Measurements from ENCODE around the gene MRPS30.
"Not testable (repeated sequence)": the region's sequence is repeated elsewhere in the genome, so short reads cannot be mapped to it uniquely, and the experiment has no call there.

MRPS30 gene

DNA sequence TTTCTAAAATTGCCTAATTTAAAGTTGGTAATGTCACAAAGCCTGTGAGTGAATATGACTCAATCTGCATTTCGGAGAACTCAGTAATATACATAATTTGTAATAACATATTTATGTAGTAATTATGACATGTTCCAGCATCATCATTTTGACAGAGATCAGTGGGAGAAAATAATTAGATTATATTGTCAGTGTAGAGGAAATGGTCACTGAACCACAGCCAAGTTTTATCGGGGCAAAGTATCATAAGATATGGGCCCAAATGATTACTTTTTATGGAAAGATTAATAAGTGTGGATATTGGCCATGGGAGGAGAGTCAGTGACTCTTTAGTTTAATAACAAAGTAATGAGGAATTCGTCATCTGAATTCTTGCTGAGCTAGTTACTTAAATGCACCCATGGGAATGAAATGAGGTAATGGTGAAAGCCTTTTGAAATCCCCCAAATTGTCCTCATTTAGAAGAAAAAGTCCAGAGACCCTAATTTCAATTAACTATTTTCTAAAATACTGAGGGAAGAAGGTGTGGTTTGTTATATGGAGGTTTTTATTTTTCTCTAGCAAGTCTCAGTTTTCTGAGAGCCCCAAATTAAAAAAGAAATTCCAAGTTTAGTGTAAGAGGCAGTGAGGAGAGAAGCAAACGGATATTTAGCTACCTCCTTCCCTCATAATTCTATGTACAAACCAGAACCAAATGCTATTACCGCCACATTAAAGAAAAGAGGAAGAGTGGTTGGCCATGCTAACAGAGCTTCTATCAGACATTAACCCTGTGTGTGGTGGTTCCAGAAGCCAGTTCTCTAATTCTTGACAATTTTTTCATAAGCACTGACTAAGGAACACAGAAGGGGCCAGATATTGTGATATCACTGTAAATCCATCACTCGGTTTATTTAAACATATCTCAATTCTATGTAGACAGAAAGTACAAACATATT lies 37.7 kb upstream of the MRPS30 start:
- H3K4me2 ChIP-seq (ENCODE audit: low read depth, low read length, poor library complexity, severe bottlenecking), result no peak overlapping the region
- H3K9me3 ChIP-seq (ENCODE audit: insufficient read depth, low read length), result no peaks in the 10 kb centered on the region
- no peak overlapping the region for H2AFZ ChIP-seq (ENCODE audit: low read depth, low read length, severe bottlenecking)
- no peaks in the 10 kb centered on the region for H3K79me2 ChIP-seq (ENCODE audit: insufficient read depth, low read length)
- no peak overlapping the region for H3K9ac ChIP-seq (ENCODE audit: low read length)
- TF ChIP-seq EZH2phosphoT487 (conservative IDR thresholded peaks at IDR 0.05; ENCODE audit: low read length), result no peak
- TF ChIP-seq, protein P1, sequence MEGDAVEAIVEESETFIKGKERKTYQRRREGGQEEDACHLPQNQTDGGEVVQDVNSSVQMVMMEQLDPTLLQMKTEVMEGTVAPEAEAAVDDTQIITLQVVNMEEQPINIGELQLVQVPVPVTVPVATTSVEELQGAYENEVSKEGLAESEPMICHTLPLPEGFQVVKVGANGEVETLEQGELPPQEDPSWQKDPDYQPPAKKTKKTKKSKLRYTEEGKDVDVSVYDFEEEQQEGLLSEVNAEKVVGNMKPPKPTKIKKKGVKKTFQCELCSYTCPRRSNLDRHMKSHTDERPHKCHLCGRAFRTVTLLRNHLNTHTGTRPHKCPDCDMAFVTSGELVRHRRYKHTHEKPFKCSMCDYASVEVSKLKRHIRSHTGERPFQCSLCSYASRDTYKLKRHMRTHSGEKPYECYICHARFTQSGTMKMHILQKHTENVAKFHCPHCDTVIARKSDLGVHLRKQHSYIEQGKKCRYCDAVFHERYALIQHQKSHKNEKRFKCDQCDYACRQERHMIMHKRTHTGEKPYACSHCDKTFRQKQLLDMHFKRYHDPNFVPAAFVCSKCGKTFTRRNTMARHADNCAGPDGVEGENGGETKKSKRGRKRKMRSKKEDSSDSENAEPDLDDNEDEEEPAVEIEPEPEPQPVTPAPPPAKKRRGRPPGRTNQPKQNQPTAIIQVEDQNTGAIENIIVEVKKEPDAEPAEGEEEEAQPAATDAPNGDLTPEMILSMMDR (IDR thresholded peaks at IDR 0.05; ENCODE audit: insufficient read depth, low read length, poor library complexity, severe bottlenecking), result no peak
- H3K27ac ChIP-seq (ENCODE audit: low read depth, low read length), result no peak overlapping the region
- no peaks in the 10 kb centered on the region for H3K9me2 ChIP-seq (replicated peaks; ENCODE audit: insufficient read depth, low read length)
- H4K20me1 ChIP-seq (ENCODE audit: low read depth, low read length), result no peaks in the 10 kb centered on the region; the same call in 1 of the 2 replicates
- no peaks in the 10 kb centered on the region for H3F3A ChIP-seq (ENCODE audit: insufficient read depth)
- no peaks in the 10 kb centered on the region for H3K27me3 ChIP-seq (ENCODE audit: low read length)
- H3K4me3 ChIP-seq (ENCODE audit: insufficient read depth, low read length, poor library complexity, severe bottlenecking), result no peak overlapping the region
- H3K36me3 ChIP-seq (ENCODE audit: low read length), result no peaks in the 10 kb centered on the region

- not testable (repeated sequence) for H3K4me3 ChIP-seq (ENCODE audit: insufficient read depth, low read length, poor library complexity, severe bottlenecking); H3K79me2 ChIP-seq (ENCODE audit: insufficient read depth, low read length); H3K27me3 ChIP-seq (ENCODE audit: low read length); H3K27ac ChIP-seq (ENCODE audit: low read depth, low read length); H3K9me3 ChIP-seq (ENCODE audit: insufficient read depth, low read length); H3F3A ChIP-seq (ENCODE audit: insufficient read depth); H2AFZ ChIP-seq (ENCODE audit: low read depth, low read length, severe bottlenecking); H4K20me1 ChIP-seq (ENCODE audit: low read depth, low read length); H3K9ac ChIP-seq (ENCODE audit: low read length); H3K4me2 ChIP-seq (ENCODE audit: low read depth, low read length, poor library complexity, severe bottlenecking); H3K36me3 ChIP-seq (ENCODE audit: low read length); H3K9me2 ChIP-seq (replicated peaks; ENCODE audit: insufficient read depth, low read length)
Observed at GRCh38 chr5:44772397-44772796, 36.4 kb upstream of the MRPS30 start.

GRCh38 chr5:44774279-44774880 lies 34.4 kb upstream of the MRPS30 start:
- no peak overlapping the region for H3K9ac ChIP-seq (ENCODE audit: low read length)
- no peak overlapping the region for H3K4me2 ChIP-seq (ENCODE audit: low read depth, low read length, poor library complexity, severe bottlenecking)
- no peak overlapping the region for H3K4me3 ChIP-seq (ENCODE audit: insufficient read depth, low read length, poor library complexity, severe bottlenecking)
- H3K9me2 ChIP-seq (replicated peaks; ENCODE audit: insufficient read depth, low read length), result no peaks in the 10 kb centered on the region
- H3K9me3 ChIP-seq (ENCODE audit: insufficient read depth, low read length), result no peaks in the 10 kb centered on the region
- no peak overlapping the region for H3K27ac ChIP-seq (ENCODE audit: low read depth, low read length)
- H3K79me2 ChIP-seq (ENCODE audit: insufficient read depth, low read length), result no peaks in the 10 kb centered on the region
- no peaks in the 10 kb centered on the region for H3F3A ChIP-seq (ENCODE audit: insufficient read depth)
- H4K20me1 ChIP-seq (ENCODE audit: low read depth, low read length), result no peaks in the 10 kb centered on the region; the same call in 1 of the 2 replicates
- no peak overlapping the region for H2AFZ ChIP-seq (ENCODE audit: low read depth, low read length, severe bottlenecking)
- H3K36me3 ChIP-seq (ENCODE audit: low read length), result no peaks in the 10 kb centered on the region; the same call in 1 of the 2 replicates
- no peaks in the 10 kb centered on the region for H3K27me3 ChIP-seq (ENCODE audit: low read length)
- no peak for TF ChIP-seq EZH2phosphoT487 (conservative IDR thresholded peaks at IDR 0.05; ENCODE audit: low read length)
- TF ChIP-seq, protein P1 (IDR thresholded peaks at IDR 0.05; ENCODE audit: insufficient read depth, low read length, poor library complexity, severe bottlenecking), result peak; percentile 30

DNA sequence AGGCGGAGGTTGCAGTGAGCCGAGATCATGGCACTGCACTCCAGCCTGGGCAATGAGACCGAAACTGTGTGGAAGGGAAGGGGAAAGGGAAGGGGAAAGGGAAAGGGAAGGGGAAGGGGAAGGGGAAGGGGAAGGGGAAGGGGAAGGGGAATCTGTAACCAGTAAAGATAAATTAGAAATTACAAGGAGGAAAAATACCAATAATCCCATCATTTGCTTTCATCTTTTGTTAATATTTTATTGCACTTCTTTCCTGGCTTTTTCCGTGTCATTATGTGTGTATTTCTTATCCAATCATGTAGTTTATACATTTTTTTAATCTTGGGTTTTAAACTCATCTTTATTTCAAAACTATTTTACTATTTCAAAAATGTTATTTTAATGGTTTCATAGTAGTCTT lies 29.6 kb upstream of the MRPS30 start:
- Histone ChIP-seq H3K9ac (ENCODE audit: low read length) (no peak overlapping the region), H3K79me2 (ENCODE audit: insufficient read depth, low read length) (no peaks in the 10 kb centered on the region), H3K27ac (ENCODE audit: low read depth, low read length) (no peak overlapping the region), H3K27me3 (ENCODE audit: low read length) (no peaks in the 10 kb centered on the region), H2AFZ (ENCODE audit: low read depth, low read length, severe bottlenecking) (no peak overlapping the region), H3K9me2 (replicated peaks; ENCODE audit: insufficient read depth, low read length) (no peaks in the 10 kb centered on the region), H3K4me3 (ENCODE audit: insufficient read depth, low read length, poor library complexity, severe bottlenecking) (no peak overlapping the region), H4K20me1 (ENCODE audit: low read depth, low read length) (no peaks in the 10 kb centered on the region), H3F3A (ENCODE audit: insufficient read depth) (no peaks in the 10 kb centered on the region), H3K36me3 (ENCODE audit: low read length) (no peaks in the 10 kb centered on the region; the same call in 1 of the 2 replicates), H3K4me2 (ENCODE audit: low read depth, low read length, poor library complexity, severe bottlenecking) (no peak overlapping the region), H3K9me3 (ENCODE audit: insufficient read depth, low read length) (no peaks in the 10 kb centered on the region)
- no peak for TF ChIP-seq EZH2phosphoT487 (conservative IDR thresholded peaks at IDR 0.05; ENCODE audit: low read length)
- TF ChIP-seq, protein P1 (IDR thresholded peaks at IDR 0.05; ENCODE audit: insufficient read depth, low read length, poor library complexity, severe bottlenecking), result no peak

Measured in SU-DHL-6 (cell line).